ENCODE results near the gene PLEKHM1.
"Not testable (repeated sequence)": the region's sequence is repeated elsewhere in the genome, so short reads cannot be mapped to it uniquely, and the experiment has no call there.

- not testable (repeated sequence) for TF ChIP-seq GABPA (IDR thresholded peaks at IDR 0.05 in 1 of 2, conservative IDR thresholded peaks at IDR 0.05 in 1 of 2); CTCF (IDR thresholded peaks at IDR 0.05; ENCODE audit: low read depth, low read length, missing input control); ZBTB33 (IDR thresholded peaks at IDR 0.05); SP1 (IDR thresholded peaks at IDR 0.05); RAD21 (IDR thresholded peaks at IDR 0.05); ATF3 (IDR thresholded peaks at IDR 0.05); MAX (IDR thresholded peaks at IDR 0.05); FOXA1 (IDR thresholded peaks at IDR 0.05); YY1 (IDR thresholded peaks at IDR 0.05); JUND (IDR thresholded peaks at IDR 0.05)
These were observed 6.9 kb upstream of the PLEKHM1 start for GRCh38 chr17:45497449-45497848.
